K562 (cell line): ENCODE results near the gene FERMT3. TPM values are rescaled to one million over a fixed set of nuclear protein-coding genes. Genes with fewer than 3 reads are reported as not detected.

ENCODE experiments used
- LEF1 ChIP-seq: fragments of 450-650 bp; IDR thresholded peaks from 2 replicates; pipeline ENCODE4 v1.6.1; 2016; ENCODE audit warnings: mild to moderate bottlenecking
- MYC ChIP-seq, 2 experiments: fragments of 250-450 bp in 1 of 2; sonication (Bioruptor Pico) in 1 of 2; IDR thresholded peaks; 2 replicates each; pipeline versions ENCODE4 v1.5.1 to v1.6.1; 2012 to 2021; ENCODE audit warnings: low read depth in 2 of 2, borderline replicate concordance in 1 of 2, improper control_type of control experiment in 1 of 2, low read length in 1 of 2, mild to moderate bottlenecking in 1 of 2, moderate library complexity in 1 of 2
- NONO ChIP-seq, 2 experiments: fragments of 200-400 bp in 1 of 2; fragments of 450-650 bp in 1 of 2; formaldehyde crosslinking in 1 of 2; IDR thresholded peaks; 2 replicates each; pipeline ENCODE4 v1.6.1; 2017; ENCODE audit warnings: low read depth in 2 of 2, mild to moderate bottlenecking in 2 of 2, moderate library complexity in 2 of 2, low read length in 1 of 2
- NR2C2 ChIP-seq, 2 experiments: fragments of 200-800 bp in 1 of 2; sonication (Bioruptor generic) in 1 of 2; sonication (generic) in 1 of 2; formaldehyde crosslinking in 1 of 2; IDR thresholded peaks; 2 replicates each; pipeline versions ENCODE4 v1.6.1 to v1.8.0; 2016 to 2022; ENCODE audit warnings: mild to moderate bottlenecking in 1 of 2, missing compliant biosample characterization in 1 of 2, missing genetic modification characterization in 1 of 2, missing genetic modification reagents in 1 of 2
- PRPF4 ChIP-seq: fragments of 200-400 bp; formaldehyde crosslinking; IDR thresholded peaks from one replicate; pipeline ENCODE4 v1.6.1; 2017; ENCODE audit warnings: low read length, low read depth, mild to moderate bottlenecking; ENCODE audit not compliant: insufficient read depth, poor library complexity, severe bottlenecking
- RAD21 ChIP-seq, 2 experiments: fragments of 250-450 bp in 1 of 2; fragments of 450-650 bp in 1 of 2; sonication (Bioruptor Pico) in 1 of 2; formaldehyde crosslinking in 1 of 2; IDR thresholded peaks in 1 of 2; conservative IDR thresholded peaks in 1 of 2; 2 replicates each; pipeline versions ENCODE4 v1.4.0 to v1.8.0; 2020 to 2022; ENCODE audit warnings: mild to moderate bottlenecking in 2 of 2, moderate library complexity in 1 of 2
- SAFB2 ChIP-seq: fragments of 200-400 bp; formaldehyde crosslinking; IDR thresholded peaks from 2 replicates; pipeline ENCODE4 v1.6.1; 2018; ENCODE audit warnings: borderline replicate concordance, low read length, low read depth, moderate library complexity; ENCODE audit not compliant: severe bottlenecking
- SRF ChIP-seq, 2 experiments: fragments of 250-450, 450-650 bp in 1 of 2; sonication (Bioruptor Pico) in 1 of 2; sonication (generic) in 1 of 2; formaldehyde crosslinking; IDR thresholded peaks; 2 replicates each; pipeline versions ENCODE4 v1.5.0 to v1.5.1; 2020 to 2022; ENCODE audit warnings: mild to moderate bottlenecking in 1 of 2, missing genetic modification reagents in 1 of 2
- ZNF561 ChIP-seq: fragments of 450-650 bp; formaldehyde crosslinking; conservative IDR thresholded peaks from 2 replicates; pipeline ENCODE4 v1.4.0; 2020; ENCODE audit warnings: mild to moderate bottlenecking, moderate library complexity
- ZNF586 ChIP-seq: fragments of 450-650 bp; formaldehyde crosslinking; conservative IDR thresholded peaks from 2 replicates; pipeline ENCODE4 v1.4.0; 2020; ENCODE audit warnings: mild to moderate bottlenecking, moderate library complexity
- polyA plus RNA-seq, 8 experiments: library from polyadenylated mRNA; depleted of rRNA in 4 of 8; stranded (reverse) in 5 of 8; unstranded in 3 of 8; fragments of >200 nt; fragmentation: Nextera tagmentation in 2 of 8; fragmentation: Illumina TruSeq in 1 of 8; extraction: Ambion mirVana in 2 of 8; extraction: Trizol in 1 of 8; gene quantifications; 2 replicates each; pipeline versions ENCODE4 v1.2.1 to v1.2.3, GENCODE V29; 2011 to 2014; ENCODE audit warnings: inconsistent platforms in 1 of 8, missing spikeins in 1 of 8
- total RNA-seq, 7 experiments: library from RNA; depleted of rRNA in 6 of 7; stranded (reverse); fragments of >200 nt in 6 of 7; fragmentation: Illumina TruSeq in 2 of 7; extraction: Trizol in 2 of 7; gene quantifications; 2 replicates each; pipeline versions ENCODE4 v1.2.1 to v1.2.3, GENCODE V29; 2011 to 2021; ENCODE audit warnings: low replicate concordance in 1 of 7
- TF ChIP-seq, protein P1 (sequence below): sonication (generic); formaldehyde crosslinking; IDR thresholded peaks from 2 replicates; pipeline ENCODE4 v1.8.1; 2023; ENCODE audit warnings: missing genetic modification reagents, mild to moderate bottlenecking, borderline replicate concordance
- TF ChIP-seq, protein P2 (sequence below): fragments of 250-450 bp; sonication (Bioruptor Pico); IDR thresholded peaks from 2 replicates; pipeline ENCODE4 v1.8.0; 2022; ENCODE audit warnings: inconsistent platforms
- TF ChIP-seq, protein P3 (sequence below): IDR thresholded peaks from 3 replicates; pipeline ENCODE4 v1.6.1; 2011; ENCODE audit warnings: borderline replicate concordance, mild to moderate bottlenecking, moderate library complexity; ENCODE audit not compliant: insufficient read length; ENCODE audit errors: extremely low read depth

Gene FERMT3
- total and polyA plus RNA-seq, 9 of the 15 experiments (the other 6 are each of a cell fraction or from before 2014, with no cell fraction given), result 3.2 to 275 (median 79.7) TPM

DNA sequence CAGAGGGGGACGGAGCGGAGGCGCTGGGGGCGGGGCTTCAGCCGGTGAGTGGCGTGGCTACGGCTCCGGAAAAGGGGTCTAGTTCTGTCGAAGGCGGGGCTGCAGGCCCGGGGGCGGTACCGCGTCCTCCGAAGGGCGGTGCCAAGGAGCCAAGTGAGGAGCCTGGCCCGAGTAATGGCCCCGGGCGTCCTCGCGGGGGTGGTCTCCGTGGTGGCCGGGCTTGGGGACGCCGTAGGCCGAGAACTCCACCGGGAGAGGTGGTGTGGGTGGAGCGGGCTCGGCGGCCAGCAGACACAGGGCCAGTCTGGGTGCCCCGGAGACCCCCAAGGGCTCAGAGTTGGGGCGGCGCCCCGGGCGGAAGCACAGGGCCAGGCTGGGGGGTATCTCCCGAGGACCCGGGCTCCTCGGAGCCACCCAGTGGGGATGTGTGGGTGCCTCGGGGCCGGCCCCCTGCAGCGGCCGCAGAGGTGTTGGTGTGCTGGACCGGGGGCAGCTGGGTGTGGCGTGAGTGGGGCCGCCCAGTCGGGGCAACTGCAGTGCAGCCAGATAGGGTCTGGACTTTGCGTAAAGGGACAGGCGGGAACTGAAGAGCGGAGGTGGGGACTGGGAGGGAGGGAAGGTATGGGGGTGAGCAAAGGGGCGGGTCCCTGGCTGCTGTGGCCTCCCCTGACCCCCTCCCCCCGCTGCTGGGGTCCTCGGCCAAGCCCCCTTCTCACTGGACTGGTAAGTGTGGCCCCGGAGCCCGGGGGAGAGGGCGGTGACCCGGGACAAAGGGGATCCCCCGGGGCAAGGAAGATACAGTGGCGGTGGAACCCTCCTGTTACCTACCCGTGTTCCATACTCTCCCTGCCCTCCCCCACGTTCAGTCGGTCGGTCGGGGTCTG lies 35.2 kb downstream of the FERMT3 start (continued):
- TF ChIP-seq, protein P1, sequence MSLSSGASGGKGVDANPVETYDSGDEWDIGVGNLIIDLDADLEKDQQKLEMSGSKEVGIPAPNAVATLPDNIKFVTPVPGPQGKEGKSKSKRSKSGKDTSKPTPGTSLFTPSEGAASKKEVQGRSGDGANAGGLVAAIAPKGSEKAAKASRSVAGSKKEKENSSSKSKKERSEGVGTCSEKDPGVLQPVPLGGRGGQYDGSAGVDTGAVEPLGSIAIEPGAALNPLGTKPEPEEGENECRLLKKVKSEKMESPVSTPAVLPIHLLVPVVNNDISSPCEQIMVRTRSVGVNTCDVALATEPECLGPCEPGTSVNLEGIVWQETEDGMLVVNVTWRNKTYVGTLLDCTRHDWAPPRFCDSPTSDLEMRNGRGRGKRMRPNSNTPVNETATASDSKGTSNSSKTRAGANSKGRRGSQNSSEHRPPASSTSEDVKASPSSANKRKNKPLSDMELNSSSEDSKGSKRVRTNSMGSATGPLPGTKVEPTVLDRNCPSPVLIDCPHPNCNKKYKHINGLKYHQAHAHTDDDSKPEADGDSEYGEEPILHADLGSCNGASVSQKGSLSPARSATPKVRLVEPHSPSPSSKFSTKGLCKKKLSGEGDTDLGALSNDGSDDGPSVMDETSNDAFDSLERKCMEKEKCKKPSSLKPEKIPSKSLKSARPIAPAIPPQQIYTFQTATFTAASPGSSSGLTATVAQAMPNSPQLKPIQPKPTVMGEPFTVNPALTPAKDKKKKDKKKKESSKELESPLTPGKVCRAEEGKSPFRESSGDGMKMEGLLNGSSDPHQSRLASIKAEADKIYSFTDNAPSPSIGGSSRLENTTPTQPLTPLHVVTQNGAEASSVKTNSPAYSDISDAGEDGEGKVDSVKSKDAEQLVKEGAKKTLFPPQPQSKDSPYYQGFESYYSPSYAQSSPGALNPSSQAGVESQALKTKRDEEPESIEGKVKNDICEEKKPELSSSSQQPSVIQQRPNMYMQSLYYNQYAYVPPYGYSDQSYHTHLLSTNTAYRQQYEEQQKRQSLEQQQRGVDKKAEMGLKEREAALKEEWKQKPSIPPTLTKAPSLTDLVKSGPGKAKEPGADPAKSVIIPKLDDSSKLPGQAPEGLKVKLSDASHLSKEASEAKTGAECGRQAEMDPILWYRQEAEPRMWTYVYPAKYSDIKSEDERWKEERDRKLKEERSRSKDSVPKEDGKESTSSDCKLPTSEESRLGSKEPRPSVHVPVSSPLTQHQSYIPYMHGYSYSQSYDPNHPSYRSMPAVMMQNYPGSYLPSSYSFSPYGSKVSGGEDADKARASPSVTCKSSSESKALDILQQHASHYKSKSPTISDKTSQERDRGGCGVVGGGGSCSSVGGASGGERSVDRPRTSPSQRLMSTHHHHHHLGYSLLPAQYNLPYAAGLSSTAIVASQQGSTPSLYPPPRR (CRISPR knock-in tag), result 0 out of 2 replicates have a peak, but pooled peaks have one; percentile 58
- TF ChIP-seq NR2C2 (CRISPR knock-in tag; IDR thresholded peaks at IDR 0.05) (0 out of 2 replicates have a peak, but pooled peaks have one; percentile 32), NR2C2 (tag; IDR thresholded peaks at IDR 0.05) (no peak), RAD21 (CRISPR knock-in tag; conservative IDR thresholded peaks at IDR 0.05 in 1 of 2, IDR thresholded peaks at IDR 0.05 in 1 of 2) (0 out of 4 replicates have a peak, but pooled peaks of 1 of the 2 experiments have one; percentile 8), ZNF586 (CRISPR knock-in tag) (no peak), PRPF4 (peak; percentile 48), SRF (CRISPR knock-in tag; IDR thresholded peaks at IDR 0.05) (peak in 1 of 2 experiments; percentile 59; a peak in 1 of 4 replicates), ZNF561 (no peak), NONO (IDR thresholded peaks at IDR 0.05; ENCODE audit: low read depth in 2 of 2, low read length in 1 of 2) (peak; percentile 54 to 84), MYC (IDR thresholded peaks at IDR 0.05; ENCODE audit: low read depth, low read length) (no peak), MYC (CRISPR knock-in tag; IDR thresholded peaks at IDR 0.05; ENCODE audit: borderline replicate concordance, low read depth) (peak; percentile 76; the same call in 1 of the 2 replicates), LEF1 (no peak), SAFB2 (no peak)
- TF ChIP-seq, protein P2, sequence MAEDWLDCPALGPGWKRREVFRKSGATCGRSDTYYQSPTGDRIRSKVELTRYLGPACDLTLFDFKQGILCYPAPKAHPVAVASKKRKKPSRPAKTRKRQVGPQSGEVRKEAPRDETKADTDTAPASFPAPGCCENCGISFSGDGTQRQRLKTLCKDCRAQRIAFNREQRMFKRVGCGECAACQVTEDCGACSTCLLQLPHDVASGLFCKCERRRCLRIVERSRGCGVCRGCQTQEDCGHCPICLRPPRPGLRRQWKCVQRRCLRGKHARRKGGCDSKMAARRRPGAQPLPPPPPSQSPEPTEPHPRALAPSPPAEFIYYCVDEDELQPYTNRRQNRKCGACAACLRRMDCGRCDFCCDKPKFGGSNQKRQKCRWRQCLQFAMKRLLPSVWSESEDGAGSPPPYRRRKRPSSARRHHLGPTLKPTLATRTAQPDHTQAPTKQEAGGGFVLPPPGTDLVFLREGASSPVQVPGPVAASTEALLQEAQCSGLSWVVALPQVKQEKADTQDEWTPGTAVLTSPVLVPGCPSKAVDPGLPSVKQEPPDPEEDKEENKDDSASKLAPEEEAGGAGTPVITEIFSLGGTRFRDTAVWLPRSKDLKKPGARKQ (CRISPR knock-in tag), result no peak
- TF ChIP-seq, protein P3, sequence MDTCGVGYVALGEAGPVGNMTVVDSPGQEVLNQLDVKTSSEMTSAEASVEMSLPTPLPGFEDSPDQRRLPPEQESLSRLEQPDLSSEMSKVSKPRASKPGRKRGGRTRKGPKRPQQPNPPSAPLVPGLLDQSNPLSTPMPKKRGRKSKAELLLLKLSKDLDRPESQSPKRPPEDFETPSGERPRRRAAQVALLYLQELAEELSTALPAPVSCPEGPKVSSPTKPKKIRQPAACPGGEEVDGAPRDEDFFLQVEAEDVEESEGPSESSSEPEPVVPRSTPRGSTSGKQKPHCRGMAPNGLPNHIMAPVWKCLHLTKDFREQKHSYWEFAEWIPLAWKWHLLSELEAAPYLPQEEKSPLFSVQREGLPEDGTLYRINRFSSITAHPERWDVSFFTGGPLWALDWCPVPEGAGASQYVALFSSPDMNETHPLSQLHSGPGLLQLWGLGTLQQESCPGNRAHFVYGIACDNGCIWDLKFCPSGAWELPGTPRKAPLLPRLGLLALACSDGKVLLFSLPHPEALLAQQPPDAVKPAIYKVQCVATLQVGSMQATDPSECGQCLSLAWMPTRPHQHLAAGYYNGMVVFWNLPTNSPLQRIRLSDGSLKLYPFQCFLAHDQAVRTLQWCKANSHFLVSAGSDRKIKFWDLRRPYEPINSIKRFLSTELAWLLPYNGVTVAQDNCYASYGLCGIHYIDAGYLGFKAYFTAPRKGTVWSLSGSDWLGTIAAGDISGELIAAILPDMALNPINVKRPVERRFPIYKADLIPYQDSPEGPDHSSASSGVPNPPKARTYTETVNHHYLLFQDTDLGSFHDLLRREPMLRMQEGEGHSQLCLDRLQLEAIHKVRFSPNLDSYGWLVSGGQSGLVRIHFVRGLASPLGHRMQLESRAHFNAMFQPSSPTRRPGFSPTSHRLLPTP, result no peak
